ENCODE measurements around the gene FN3K. TPM values are rescaled to one million over a fixed set of nuclear protein-coding genes. Genes with fewer than 3 reads are reported as not detected.

The FN3K gene
- polyA plus RNA-seq (2011; rRNA removed), result 1.3 and 1.7 TPM in 2 replicates
- 3.8 and 4.7 TPM in 2 replicates for polyA plus RNA-seq (2012; cell fraction: cytosol; rRNA removed)
- polyA plus RNA-seq (2012; cell fraction: nucleus; rRNA removed), result 6.9 and 7.5 TPM in 2 replicates
- 7.7 to 13.2 TPM (median 11.9 TPM) in 3 replicates for polyA plus RNA-seq (2017; fragmentation: RNase III; extraction: RNeasy Plus Mini Kit Qiagen cat#74134 plus additional on column Dnase treatment)
- 2.8 and 3.6 TPM in 2 replicates for polyA minus RNA-seq (2011; rRNA and poly(A)+ RNA removed)

DNA sequence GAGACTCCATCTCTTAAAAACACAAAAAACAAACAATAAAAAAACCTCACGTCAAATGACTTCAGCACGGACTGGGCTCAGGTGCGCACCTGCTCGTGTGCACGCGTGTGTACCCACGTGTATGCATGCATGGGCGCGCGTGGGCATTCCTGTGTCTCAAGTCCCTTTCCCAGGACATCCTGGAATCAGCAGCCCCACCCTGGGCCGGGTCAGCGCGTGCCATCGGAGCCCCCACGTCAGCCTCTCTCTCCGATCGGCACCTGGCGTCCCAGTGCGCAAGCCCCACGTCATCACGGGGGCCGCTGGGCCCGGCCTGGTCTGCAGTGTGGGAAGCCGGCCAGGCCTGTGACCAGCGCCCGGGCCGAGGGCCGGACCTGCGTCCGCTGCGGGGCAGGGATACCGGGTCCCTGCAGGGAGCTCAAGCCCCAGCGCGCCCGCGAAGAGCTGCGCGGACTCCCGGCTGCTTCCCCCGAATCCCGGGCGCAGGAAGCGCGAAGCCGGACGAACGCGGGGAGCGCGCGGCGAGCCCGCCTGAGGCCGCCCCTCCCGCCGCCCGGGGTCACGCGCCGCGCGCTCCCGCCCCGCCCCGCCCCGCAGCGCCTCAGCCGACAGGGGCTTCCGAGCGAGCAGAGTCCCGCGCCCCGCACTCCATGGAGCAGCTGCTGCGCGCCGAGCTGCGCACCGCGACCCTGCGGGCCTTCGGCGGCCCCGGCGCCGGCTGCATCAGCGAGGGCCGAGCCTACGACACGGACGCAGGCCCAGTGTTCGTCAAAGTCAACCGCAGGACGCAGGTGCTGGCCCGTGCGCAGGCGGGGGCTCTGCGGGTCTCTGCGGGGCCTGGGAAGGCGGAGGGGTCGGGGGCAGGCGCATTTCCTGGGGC lies at the start of gene FN3K:
TSS of gene FN3K (plus strand) at position 629 of the 880 bp plus-strand sequence. CDS start at position 651, 22 bp downstream.
- Histone ChIP-seq H3K9me3 (peaks cover 24% of the 10 kb centered on the region), H3K4me3 (peak within 1 kb of the TSS; percentile 57), H3K4me2 (peak within 1 kb of the TSS; percentile 90), H3K4me1 (no peaks in the 10 kb centered on the region), H3K27ac (peak within 1 kb of the TSS; percentile 88 to 89)
- ChIA-PET POLR2A (interaction anchor here (0.6 to 1.0 kb wide), 2 partner anchors 19 to 757 kb away, joined by 3 to 5 read pairs; partner anchors contain the start of gene FN3KRP), CTCF (interaction anchor here (0.6 to 3.7 kb wide), 4 partner anchors 23 to 67 kb away, joined by 3 to 17 read pairs (median 3); no protein-coding TSS in a partner anchor)
- peak; percentile 82 to 87 for ATAC-seq
- TF ChIP-seq SREBF2 (IDR thresholded peaks at IDR 0.05) (no peak), MAZ (IDR thresholded peaks at IDR 0.05; ENCODE audit: borderline replicate concordance, low read depth, low read length) (0 out of 2 replicates have a peak, but pooled peaks have one; percentile 28), HOXB13 (CRISPR knock-in tag; IDR thresholded peaks at IDR 0.05; ENCODE audit: low read depth) (peak; percentile 70), PHF8 (IDR thresholded peaks at IDR 0.05; ENCODE audit: borderline replicate concordance, low read depth) (peak; percentile 41; the same call in 1 of the 2 replicates), FOSB (CRISPR knock-in tag; IDR thresholded peaks at IDR 0.05) (no peak), HEYL (CRISPR knock-in tag; IDR thresholded peaks at IDR 0.05) (no peak), FOXS1 (CRISPR knock-in tag; IDR thresholded peaks at IDR 0.05) (no peak), PBX3 (IDR thresholded peaks at IDR 0.05) (no peak), MYC (IDR thresholded peaks at IDR 0.05; ENCODE audit: borderline replicate concordance, low read length) (0 out of 2 replicates have a peak, but pooled peaks have one; percentile 39), JUN (IDR thresholded peaks at IDR 0.05) (peak in 1 of 2 experiments; percentile 70; a peak in 3 of 5 replicates), NFE2L2 (conservative IDR thresholded peaks at IDR 0.05; ENCODE audit: low read length) (no peak), EHF (CRISPR knock-in tag; IDR thresholded peaks at IDR 0.05) (0 out of 2 replicates have a peak, but pooled peaks have one; percentile 22), USF2 (IDR thresholded peaks at IDR 0.05) (peak; percentile 33; the same call in 1 of the 2 replicates), BHLHE40 (IDR thresholded peaks at IDR 0.05; ENCODE audit: low read depth, low read length) (no peak), POLR2A (IDR thresholded peaks at IDR 0.05; ENCODE audit: low read length) (peak; percentile 55)
- TF ChIP-seq, protein P1, sequence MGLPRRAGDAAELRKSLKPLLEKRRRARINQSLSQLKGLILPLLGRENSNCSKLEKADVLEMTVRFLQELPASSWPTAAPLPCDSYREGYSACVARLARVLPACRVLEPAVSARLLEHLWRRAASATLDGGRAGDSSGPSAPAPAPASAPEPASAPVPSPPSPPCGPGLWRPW (IDR thresholded peaks at IDR 0.05), result no peak
- TF ChIP-seq, protein P2, sequence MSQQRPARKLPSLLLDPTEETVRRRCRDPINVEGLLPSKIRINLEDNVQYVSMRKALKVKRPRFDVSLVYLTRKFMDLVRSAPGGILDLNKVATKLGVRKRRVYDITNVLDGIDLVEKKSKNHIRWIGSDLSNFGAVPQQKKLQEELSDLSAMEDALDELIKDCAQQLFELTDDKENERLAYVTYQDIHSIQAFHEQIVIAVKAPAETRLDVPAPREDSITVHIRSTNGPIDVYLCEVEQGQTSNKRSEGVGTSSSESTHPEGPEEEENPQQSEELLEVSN (IDR thresholded peaks at IDR 0.05; ENCODE audit: borderline replicate concordance, low read depth), result peak; percentile 78
- TF ChIP-seq, protein P3, sequence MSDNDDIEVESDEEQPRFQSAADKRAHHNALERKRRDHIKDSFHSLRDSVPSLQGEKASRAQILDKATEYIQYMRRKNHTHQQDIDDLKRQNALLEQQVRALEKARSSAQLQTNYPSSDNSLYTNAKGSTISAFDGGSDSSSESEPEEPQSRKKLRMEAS (IDR thresholded peaks at IDR 0.05), result peak; percentile 70
- TF ChIP-seq, protein P4, sequence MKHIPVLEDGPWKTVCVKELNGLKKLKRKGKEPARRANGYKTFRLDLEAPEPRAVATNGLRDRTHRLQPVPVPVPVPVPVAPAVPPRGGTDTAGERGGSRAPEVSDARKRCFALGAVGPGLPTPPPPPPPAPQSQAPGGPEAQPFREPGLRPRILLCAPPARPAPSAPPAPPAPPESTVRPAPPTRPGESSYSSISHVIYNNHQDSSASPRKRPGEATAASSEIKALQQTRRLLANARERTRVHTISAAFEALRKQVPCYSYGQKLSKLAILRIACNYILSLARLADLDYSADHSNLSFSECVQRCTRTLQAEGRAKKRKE (CRISPR knock-in tag; IDR thresholded peaks at IDR 0.05; ENCODE audit: low read depth), result peak; percentile 15; the same call in 1 of the 2 replicates
- DNase-seq (ENCODE audit: low read depth in 1 of 2, low spot score in 1 of 2), result peak; percentile 50 to 74
- whole genome bisulfite sequencing (ENCODE audit: missing lambda C conversion rate), result 17% methylated on average over 38 of the region's 101 CpGs
- no peak for FAIRE-seq
